ENCODE data around the gene MYO1C.

GRCh38 chr17:1529863-1530262, 37.4 kb upstream of the MYO1C start:
- TF ChIP-seq CTCF (IDR thresholded peaks at IDR 0.05) (no peak), POLR2A (IDR thresholded peaks at IDR 0.05) (no peak)

Measured in thyroid gland (tissue), 4 donors.